Stimulated activated CD8-positive, alpha-beta memory T cell treated with anti-CD3 and anti-CD28 coated beads, Interleukin-15, amount 100 ng/mL, for 4 hours (primary cell): ENCODE measurements around the gene YPEL3.

Experiments
- DNase-seq, 2 donors: peaks; one replicate each; pipeline ENCODE4 v3.0.0-alpha.2; 2020; ENCODE audit warnings: low read depth in 2 of 2

Gene YPEL3

GRCh38 chr16:30090610-30091331, 5.2 kb downstream of the YPEL3 start:
- no peak for DNase-seq

- DNase-seq, result no peak
These were observed 7.0 kb downstream of the YPEL3 start for GRCh38 chr16:30088832-30089624.

- DNase-seq, result no peak
These were observed 7.7 kb downstream of the YPEL3 start for GRCh38 chr16:30088237-30088831.

- no peak for DNase-seq
These were observed 8.7 kb downstream of the YPEL3 start for GRCh38 chr16:30087181-30087898.

- DNase-seq, result no peak
These were observed 9.5 kb downstream of the YPEL3 start for GRCh38 chr16:30086291-30087140.

- DNase-seq, result no peak
These were observed 10.2 kb downstream of the YPEL3 start for GRCh38 chr16:30085820-30086219.

GRCh38 chr16:30085247-30085646, 10.8 kb downstream of the YPEL3 start:
- DNase-seq, result no peak

- DNase-seq, result no peak
These were observed 11.2 kb downstream of the YPEL3 start for GRCh38 chr16:30084816-30085159.

GRCh38 chr16:30084096-30084815, 11.8 kb downstream of the YPEL3 start:
- DNase-seq, result no peak

GRCh38 chr16:30083216-30084055, 12.6 kb downstream of the YPEL3 start:
- DNase-seq, result no peak

- DNase-seq, result no peak
These were observed 13.4 kb downstream of the YPEL3 start for GRCh38 chr16:30082545-30083090.

GRCh38 chr16:30079480-30079879, 16.5 kb downstream of the YPEL3 start:
- DNase-seq, result no peak

- no peak for DNase-seq
These were observed 17.3 kb downstream of the YPEL3 start for GRCh38 chr16:30078744-30079143.

- DNase-seq, result no peak
These were observed 18.4 kb downstream of the YPEL3 start for GRCh38 chr16:30077656-30078055.

- DNase-seq, result no peak
These were observed 19.7 kb downstream of the YPEL3 start for GRCh38 chr16:30076276-30076791.

- peak; percentile 75 to 78 for DNase-seq
These were observed 20.3 kb downstream of the YPEL3 start, which contains the start of gene PPP4C for GRCh38 chr16:30075503-30076275. Gene PPP4C (plus strand): TSS chr16:30075994. CDS start chr16:30076378, 384 bp downstream.

- no peak for DNase-seq
These were observed 25.5 kb downstream of the YPEL3 start for GRCh38 chr16:30070490-30070889.
